HL-60 (cell line): ENCODE measurements around the gene SCAP.

Experiments used
- CTCF ChIP-seq: IDR thresholded peaks from one replicate; pipeline ENCODE4 v1.5.1; 2011; ENCODE audit warnings: low read length, control low read depth, inconsistent platforms; ENCODE audit not compliant: insufficient read depth
- GABPA ChIP-seq: IDR thresholded peaks from 2 replicates; pipeline ENCODE4 v1.6.1; 2012; ENCODE audit warnings: low read depth
- POLR2AphosphoS5 ChIP-seq: IDR thresholded peaks from 2 replicates; pipeline ENCODE4 v1.6.1; 2012; ENCODE audit warnings: low read depth
- REST ChIP-seq: IDR thresholded peaks from 2 replicates; pipeline ENCODE4 v1.6.1; 2012; ENCODE audit warnings: low read depth; ENCODE audit not compliant: insufficient replicate concordance
- SPI1 ChIP-seq: IDR thresholded peaks from 2 replicates; pipeline ENCODE4 v1.6.1; 2012; ENCODE audit warnings: low read depth, mild to moderate bottlenecking, borderline replicate concordance

GRCh38 chr3:47523310-47524073 lies 47.8 kb upstream of the SCAP start:
- no peak for TF ChIP-seq CTCF
- TF ChIP-seq POLR2AphosphoS5, result no peak
- TF ChIP-seq GABPA, result no peak
- TF ChIP-seq SPI1, result no peak
- TF ChIP-seq REST, result no peak
